ENCODE results near the gene KRTCAP2.

DNA sequence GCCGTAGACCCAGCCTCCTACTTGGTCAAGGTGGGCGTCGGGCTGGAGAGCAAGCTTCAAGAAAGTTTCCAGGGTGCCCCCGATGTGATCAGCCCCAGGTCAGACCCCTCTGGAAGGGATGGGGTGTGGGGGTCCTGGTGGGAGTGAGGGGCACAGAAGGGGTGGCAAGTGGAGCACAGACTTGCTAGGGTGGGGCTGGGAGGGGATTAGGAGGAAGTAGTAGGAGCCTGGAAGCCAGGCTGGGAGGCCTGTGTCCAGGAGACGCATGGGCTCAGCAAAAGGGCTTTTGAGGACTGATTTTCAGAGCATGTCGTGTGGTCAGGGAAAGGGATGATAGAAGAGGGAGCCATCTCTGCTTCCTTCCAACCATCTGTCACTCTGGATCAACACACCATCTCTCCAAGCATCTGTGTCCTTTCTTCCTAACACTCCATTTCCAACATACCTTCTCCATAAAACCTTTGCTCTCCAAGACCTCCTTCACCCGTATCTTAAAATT, 9.0 kb upstream of the KRTCAP2 start:
- TF ChIP-seq, protein P1, sequence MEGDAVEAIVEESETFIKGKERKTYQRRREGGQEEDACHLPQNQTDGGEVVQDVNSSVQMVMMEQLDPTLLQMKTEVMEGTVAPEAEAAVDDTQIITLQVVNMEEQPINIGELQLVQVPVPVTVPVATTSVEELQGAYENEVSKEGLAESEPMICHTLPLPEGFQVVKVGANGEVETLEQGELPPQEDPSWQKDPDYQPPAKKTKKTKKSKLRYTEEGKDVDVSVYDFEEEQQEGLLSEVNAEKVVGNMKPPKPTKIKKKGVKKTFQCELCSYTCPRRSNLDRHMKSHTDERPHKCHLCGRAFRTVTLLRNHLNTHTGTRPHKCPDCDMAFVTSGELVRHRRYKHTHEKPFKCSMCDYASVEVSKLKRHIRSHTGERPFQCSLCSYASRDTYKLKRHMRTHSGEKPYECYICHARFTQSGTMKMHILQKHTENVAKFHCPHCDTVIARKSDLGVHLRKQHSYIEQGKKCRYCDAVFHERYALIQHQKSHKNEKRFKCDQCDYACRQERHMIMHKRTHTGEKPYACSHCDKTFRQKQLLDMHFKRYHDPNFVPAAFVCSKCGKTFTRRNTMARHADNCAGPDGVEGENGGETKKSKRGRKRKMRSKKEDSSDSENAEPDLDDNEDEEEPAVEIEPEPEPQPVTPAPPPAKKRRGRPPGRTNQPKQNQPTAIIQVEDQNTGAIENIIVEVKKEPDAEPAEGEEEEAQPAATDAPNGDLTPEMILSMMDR (IDR thresholded peaks at IDR 0.05; ENCODE audit: insufficient read depth, low read length), result no peak
- TF ChIP-seq POLR2AphosphoS5 (IDR thresholded peaks at IDR 0.05; ENCODE audit: low read depth) (no peak), GABPA (IDR thresholded peaks at IDR 0.05; ENCODE audit: low read depth) (no peak)
- TF ChIP-seq, protein P2, sequence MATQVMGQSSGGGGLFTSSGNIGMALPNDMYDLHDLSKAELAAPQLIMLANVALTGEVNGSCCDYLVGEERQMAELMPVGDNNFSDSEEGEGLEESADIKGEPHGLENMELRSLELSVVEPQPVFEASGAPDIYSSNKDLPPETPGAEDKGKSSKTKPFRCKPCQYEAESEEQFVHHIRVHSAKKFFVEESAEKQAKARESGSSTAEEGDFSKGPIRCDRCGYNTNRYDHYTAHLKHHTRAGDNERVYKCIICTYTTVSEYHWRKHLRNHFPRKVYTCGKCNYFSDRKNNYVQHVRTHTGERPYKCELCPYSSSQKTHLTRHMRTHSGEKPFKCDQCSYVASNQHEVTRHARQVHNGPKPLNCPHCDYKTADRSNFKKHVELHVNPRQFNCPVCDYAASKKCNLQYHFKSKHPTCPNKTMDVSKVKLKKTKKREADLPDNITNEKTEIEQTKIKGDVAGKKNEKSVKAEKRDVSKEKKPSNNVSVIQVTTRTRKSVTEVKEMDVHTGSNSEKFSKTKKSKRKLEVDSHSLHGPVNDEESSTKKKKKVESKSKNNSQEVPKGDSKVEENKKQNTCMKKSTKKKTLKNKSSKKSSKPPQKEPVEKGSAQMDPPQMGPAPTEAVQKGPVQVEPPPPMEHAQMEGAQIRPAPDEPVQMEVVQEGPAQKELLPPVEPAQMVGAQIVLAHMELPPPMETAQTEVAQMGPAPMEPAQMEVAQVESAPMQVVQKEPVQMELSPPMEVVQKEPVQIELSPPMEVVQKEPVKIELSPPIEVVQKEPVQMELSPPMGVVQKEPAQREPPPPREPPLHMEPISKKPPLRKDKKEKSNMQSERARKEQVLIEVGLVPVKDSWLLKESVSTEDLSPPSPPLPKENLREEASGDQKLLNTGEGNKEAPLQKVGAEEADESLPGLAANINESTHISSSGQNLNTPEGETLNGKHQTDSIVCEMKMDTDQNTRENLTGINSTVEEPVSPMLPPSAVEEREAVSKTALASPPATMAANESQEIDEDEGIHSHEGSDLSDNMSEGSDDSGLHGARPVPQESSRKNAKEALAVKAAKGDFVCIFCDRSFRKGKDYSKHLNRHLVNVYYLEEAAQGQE (IDR thresholded peaks at IDR 0.05; ENCODE audit: insufficient replicate concordance, low read depth), result no peak

All from HL-60 (cell line).